COLO668 (cell line): ENCODE measurements around the gene ARL2BP.

Experiments
- DNase-seq: peaks from one replicate; lab custom pipeline; 2025; ENCODE audit not compliant: unreplicated experiment; lab: John Stamatoyannopoulos, UW

Gene ARL2BP

DNA sequence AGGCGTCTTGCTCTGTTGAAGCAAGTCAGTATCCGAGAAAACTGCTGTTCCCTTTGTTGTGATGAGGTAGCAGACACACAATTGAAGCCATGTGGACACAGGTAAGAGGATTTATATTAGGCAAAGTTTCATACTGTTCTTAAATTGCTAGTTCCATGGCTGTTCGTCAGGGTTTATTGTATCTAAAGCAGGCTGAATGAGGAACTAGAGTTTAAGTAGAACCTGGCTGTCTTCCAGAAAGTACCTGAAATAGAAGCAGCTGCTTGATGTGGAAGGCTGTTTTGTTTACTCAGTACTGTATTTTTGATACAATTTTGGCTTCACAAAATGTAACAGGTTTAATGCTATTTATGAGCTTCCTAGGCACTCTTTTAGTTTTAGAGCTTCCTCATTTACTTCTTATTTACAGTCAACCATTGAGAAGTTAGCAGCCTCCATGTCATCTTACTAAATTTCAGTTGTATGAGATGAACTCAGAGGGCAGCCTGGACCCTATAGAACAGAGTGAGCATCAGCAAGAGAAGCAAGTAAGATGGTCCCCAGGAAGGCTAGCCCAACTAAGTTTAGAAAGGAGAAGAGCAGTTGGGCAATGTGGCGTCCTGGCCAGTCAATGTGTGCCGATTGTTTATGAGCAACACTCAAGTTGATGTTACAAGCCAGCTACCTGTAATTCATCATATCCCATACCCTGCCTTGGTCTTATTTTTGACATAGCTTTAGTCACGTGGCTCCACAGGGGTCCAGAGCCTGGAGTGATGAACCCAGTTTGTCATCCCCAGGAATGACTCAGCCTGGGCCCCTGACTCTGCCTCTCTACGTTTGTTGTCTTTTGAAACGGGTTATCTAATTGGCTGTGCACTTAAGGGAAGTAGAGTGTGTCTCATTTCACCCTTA is 9.7 kb upstream of the ARL2BP start:
- peak; percentile 33 for DNase-seq

DNA sequence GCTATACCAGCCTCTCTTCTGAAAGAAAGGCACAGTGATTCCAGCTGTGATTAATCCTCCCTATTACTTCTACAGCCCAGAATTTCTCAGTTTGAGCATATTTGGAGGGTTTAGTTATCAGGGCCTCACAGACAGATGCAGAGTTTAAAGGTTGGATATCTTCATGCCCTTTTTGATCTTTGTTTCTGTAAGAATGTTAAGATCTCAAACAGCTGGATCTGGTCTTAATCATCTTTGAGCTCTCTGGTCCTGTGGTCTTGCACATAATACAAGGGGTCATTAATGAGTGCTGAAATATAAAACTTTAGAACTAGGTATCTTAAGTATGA is 9.1 kb upstream of the ARL2BP start:
- DNase-seq: no peak

DNA sequence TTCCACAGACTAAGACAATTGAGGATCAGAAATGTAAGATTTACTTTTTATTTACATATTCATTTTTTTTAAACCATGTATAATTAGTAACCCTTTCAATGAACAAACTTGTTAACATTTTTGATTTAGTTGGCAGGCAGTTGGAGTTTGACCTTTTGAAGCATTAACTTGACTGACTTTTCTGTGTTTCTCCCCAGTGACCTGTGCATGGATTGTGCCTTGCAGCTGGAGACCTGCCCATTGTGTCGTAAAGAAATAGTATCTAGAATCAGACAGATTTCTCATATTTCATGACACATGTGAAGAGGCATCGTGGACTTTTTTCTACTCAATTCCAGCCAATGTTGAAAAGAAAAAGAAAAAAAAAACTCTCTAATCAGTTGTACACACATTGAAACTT is 6.4 kb upstream of the ARL2BP start:
- no peak for DNase-seq

DNA sequence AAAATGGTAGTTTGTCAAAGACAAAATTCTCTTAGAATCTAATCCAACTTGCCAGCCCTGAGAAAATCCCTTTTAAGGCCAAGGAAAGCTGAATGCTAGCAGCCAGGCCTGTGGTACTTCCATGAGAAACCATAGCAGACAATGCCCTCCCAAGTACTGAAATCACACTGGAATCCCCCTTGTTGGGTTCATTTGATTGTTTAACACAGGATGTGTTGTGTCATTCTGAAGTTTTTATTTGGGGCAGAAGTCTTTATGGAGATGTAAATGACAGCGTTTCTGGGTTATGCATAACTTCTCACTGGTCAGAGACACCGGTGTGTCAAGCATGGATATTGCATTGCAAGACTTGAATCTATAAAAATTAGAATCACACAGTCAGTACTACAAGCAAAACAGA is 6.0 kb upstream of the ARL2BP start:
- no peak for DNase-seq

DNA sequence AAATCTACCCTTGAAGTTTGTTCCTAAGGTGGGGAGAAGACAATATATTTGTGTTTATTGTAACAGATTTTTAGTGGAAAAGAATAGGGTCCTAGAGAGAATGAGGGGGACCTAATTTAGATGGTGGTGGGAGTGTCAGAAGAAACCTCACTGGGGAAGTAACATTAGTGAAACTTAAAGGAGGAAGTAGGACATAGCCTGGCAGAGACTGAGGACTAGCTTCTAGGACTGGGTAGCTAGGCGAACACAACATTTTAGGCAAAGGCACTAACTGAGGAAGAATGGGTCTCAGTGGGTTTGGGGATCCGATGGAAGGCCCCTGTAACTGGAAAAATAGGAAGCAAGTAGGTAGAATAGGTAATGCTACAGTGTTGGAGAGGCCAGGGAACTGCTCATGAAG is 4.2 kb upstream of the ARL2BP start:
- no peak for DNase-seq

DNA sequence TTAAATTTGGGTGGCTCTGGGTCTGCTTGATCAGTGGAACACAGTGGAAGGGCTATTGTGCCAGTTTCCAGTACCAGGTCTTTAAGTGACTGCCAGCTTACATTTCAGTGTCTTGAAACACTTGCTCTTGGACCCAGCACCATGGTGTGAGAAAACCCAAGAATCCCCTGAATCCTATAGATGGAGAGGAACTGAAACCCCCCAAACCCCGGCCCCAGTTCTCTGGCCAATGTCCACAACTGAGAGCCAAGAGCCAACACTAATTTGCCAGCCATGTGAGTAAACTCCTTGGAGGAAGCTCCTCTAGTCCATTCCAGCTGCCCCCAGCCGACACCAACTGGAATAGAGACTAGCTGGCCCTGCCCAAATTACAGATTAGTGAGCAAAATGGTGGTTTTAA is 2.4 kb upstream of the ARL2BP start:
- no peak for DNase-seq

DNA sequence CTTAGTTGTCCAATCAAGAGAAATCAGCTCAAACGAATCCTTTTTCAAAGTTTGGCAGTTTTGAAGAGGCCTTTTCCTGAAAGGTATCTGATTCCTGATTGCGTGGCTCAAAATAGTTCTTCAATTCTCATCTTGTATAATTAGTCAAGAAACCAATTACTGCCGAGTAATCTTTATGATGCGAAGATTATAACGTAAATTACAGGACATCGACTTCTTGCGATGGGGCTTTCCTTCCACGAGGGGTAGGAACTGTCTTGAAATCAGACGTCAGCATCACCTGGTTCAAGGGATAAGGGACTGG is 644 bp upstream of the ARL2BP start:
- no peak for DNase-seq

DNA sequence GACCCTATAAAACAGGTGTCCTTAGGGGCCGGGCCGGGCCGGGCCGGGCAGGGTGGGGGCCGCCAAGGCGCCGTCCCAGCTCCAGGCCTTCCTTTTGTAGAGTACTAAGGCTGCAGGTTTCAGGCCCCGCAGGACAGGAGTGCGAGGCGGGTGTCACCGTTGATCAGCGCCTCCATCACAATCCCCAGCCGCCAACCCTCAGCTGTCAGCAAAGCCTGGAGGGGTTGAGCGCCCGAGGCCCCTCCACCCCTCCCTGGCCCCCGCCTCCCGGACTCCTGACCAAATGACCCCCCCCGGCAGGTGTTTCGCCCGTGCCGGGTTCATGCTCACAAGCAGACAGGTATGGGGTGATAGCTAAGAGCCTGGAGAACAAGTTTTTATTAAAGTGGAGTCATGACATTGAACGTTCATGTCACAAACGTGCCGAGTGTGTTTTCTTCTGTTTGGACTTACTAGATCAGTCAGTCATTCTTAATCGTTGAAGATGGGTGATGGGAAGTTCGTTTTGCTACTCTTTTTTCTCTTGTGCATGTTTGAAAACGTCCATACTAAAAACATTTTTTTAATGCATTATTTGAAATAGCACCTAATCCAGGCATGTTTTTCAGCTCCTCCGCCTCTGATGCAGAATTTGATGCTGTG is 534 bp downstream of the ARL2BP start:
- DNase-seq: peak; percentile 59

DNA sequence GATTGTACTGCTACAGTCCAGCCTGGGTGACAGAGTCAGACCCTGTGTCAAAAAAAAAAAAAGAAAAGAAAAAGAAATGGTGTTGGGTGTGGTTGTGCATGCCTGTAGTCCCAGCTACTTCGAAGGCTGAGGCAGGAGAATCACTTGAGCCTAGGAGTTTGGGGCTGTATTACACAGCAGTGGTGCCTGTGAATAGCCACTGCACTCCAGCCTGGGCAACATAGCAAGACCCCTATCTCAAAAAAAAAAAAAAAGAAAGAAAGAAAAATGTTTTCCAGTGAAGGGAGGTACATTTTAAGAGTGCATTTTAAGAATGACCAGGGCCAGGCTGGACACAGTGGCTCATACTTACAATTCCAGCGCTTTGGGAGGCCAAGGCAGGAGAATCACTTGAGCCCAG is 6.3 kb downstream of the ARL2BP start:
- no peak for DNase-seq

DNA sequence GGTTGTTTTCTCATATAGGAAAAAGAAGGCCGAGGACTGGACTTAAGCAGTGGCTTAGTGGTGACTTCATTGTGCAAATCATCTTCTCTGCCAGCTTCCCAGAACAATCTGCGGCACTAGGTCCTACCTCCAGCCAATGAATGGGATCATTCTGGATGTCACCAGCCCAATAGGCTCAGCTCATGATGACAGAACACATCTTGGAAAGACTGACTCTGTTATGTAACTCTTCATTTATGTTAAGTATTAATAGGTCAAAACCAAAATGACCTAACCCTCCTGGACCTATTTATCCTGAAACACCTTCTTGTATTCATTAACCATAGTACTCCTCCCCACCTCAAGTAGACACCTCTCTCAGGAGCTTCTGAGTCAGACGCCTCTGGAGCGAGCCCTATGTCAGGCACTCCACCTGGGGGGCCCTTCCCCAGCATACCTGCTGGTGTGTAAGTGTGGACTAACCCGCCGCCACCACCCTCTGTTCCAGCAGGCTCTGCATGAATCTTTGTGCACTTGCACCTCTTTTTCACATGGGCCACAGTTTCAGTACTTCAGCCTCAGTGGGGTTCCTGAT is 7.2 kb downstream of the ARL2BP start:
- no peak for DNase-seq

DNA sequence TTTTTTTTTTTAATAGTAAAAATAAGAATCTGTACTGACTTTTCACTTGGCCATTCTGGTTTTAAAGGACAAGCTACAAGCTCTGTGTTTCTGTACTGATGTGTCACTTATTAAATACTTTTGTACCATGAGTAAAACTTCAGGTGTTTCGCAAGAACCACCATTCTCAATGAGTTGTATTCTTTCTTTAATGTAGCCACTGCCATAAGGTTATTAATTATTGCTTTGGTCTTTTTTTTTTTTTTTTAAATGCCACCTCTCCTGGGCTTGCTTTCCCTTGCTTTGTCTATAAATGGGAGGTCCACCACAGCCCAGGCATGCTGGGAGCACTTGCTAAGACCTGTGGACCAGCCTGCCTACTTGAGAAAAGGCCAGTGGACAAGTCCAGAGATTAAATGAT is 8.4 kb downstream of the ARL2BP start:
- DNase-seq: no peak

DNA sequence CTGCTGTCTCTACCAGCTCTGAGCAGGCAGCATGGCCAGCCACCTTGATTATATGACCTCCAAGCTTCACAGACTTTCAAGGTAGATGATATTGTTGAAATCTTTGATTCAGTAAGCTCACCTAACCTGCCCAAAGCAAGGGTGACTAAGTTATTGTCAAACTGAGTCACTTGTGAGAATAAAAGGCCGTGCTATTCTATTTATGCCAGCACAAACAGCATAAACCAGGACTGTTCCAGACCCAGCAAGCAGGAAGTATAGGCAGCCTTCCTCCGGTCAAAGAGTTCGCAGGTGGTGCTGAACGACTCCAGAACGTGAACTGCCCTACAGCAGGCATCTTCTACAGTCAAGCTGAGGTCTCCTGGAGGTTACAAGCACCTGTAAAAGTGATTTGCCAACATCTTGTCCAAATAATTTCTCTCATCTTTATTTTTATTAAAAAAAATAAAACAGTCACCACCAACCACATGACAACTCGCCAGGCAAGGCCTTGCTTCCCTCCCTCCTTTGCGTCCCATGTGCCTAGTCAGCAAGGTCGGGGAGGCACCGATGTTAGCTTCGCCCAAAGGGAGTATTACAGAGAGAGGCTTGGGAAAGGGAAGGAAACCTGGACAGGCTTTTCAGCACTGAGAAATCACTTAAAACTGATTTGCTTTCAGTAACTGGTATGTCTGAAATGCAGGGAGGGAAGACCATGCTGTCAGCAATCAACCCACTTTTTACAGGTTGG is 10.8 kb downstream of the ARL2BP start:
- no peak for DNase-seq

DNA sequence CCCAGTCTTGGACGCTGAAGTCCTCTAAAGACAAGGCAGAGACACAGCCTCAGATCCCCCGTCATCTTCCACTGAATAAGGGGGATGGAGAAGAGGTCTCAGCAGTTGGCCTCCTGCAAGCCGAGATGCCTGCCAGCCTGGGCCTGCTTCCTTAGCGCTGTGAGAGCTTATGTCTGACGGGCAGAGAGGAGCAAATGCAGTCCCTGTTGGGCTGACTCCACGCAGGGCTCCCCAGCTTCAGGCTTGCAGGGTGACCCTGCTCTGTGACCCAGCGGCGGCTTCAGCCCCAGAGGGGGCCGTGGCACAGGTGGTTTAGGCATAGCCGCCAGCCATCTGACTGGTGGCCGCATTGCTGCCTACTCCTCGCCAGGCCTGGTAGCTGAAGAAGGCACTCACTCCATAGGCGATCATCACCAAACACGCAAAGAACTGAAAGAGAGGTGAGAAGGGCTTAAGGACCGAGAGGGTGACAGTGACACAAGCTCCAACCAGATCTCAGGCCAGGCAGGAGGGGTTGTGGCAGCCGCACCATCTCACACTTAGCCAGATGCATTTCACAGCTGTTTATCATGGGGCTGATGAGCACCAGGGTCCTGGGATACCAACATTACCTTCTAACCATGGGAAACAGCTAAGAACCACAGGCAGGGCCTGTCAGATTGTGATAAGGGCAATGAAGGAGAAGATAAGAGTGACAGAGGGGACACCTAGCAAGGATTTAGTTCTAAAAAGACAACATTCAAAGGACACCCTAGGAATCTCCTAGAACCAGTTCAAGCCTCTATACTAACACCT is 11.7 kb downstream of the ARL2BP start:
- DNase-seq: no peak

DNA sequence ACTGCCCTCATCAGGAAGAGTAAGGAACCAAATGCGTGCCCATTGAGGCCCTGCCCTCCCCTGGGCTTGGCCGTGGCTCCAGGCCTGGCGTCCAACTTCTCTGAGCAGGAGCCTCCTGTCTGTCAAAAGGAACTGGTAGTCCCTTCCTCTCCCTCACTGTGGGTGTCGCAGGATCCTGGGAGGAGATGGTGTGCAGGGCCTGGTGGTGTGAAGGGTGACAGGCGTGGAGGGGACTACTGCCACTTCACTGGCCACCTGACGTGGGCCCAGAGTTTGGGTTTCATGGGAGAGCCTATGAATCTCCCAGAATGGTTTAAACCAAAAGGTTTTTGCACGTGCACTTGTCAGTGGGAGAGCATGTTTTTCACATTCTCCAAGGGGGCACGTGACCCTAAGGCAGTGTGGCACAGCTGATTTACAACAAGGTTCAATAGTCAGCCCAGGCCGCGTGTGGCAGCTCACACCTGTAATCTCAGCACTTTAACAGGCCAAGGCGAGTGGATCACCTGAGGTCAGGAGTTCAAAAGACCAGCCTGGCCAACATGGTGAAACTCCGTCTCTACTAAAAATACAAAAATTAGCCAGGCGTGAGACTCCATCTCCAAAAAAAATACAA is 12.5 kb downstream of the ARL2BP start:
- no peak for DNase-seq

DNA sequence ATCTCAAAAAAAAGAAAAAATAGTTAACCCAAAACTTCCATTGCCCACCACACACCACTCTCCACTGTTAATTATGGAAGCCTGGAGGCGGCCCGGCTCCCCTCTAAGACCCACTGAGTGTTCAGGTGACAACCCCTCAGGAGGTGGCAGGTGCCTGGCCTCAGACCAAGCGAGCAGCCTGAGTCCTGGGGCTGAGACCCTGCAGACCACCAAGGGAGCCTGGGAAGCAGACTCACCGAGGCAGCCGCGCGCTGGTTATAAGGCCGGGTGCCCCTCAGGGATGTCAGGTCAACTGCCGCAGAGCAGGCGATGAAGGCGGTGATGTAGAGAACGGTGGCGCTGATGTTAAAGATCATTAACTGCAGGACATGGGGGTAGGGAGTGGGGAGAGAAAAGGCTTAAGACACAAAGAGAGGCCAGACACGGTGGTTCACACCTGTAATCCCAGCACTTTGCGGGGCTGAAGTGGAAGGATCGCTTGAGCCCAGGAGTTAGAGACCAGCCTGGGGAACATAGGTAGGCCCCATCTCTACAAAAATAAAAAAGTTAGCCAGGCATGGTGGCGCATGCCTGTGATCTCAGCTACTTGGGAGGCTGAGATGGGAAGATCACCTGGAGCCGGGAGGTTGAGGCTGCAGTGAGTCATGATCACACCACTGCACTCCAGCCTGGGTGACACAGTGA is 13.3 kb downstream of the ARL2BP start:
- no peak for DNase-seq

DNA sequence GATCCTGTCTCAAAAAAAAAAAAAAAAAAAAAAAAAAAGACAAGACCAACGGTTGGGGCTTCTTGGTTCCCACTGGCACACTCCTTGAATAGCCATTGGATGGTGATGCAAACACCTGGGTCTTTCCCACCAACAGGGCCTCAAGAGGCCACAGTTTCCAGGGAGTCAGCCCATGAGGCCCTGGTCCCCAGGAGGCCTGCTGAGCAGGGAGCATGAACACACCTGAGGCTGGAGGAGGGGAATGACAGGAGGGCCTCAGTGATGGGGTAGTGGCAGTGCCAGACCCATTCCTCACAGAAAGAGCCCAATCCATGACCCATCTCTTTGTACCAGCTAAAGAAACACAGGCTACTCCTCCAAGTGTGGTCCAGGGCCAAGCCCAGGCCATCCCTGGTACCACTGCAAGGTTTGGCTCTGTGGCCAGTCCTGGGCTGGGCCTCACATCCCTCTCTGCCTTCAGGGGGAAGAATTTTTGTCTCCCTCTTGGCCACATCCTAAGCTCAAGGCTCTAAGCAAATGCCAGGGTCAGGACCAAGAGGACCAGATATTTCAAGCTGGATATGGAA is 13.9 kb downstream of the ARL2BP start:
- DNase-seq: no peak

DNA sequence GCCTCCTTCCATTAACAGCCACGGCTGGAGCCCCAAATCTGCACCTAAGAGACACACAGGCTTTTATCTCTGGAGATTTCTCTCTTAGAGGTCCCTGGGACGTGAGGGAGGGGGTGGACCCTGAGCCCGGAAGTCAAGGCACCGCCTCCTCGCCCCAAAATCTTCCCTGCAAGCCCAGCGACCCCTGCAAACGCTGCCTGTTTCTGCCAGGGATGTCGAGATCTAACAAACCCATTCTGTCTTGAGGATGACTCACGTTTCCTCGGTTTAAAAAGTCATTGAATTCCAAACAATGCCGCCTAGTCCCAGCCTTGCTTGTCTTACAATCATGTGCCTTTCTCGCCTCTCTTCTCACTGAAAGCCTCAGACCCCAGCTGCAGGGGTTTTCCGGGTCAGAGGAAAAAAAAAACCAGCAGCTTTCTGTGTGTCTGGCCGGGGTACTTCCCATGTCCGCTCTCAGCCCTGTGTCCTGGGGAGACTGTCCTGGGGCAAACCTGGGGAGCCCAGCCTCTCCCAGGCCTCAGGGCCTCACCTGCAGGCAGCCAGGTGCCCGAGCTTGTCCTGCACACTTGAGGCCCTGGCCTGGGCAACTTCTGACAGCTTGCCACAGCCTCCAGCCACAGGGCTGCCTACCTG is 15.4 kb downstream of the ARL2BP start:
- no peak for DNase-seq

DNA sequence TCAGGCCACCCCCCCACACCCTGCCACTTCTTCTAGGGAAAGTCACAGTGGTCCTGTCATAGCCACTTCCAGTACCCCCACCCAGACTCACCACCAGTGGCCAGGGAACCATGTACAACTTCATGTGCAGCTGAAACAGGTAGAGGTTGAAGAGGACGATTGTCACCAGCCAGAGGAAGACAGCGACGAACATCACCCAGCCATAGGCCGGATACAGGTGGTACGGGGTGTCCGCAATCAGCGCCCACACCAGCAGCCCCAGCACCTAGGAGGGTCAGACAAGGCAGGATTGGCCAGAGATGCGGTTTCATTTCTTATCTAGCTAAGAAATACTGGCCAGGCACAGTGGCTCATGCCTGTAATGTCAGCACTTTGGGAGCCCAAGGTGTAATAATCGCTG is 16.7 kb downstream of the ARL2BP start:
- DNase-seq: no peak

DNA sequence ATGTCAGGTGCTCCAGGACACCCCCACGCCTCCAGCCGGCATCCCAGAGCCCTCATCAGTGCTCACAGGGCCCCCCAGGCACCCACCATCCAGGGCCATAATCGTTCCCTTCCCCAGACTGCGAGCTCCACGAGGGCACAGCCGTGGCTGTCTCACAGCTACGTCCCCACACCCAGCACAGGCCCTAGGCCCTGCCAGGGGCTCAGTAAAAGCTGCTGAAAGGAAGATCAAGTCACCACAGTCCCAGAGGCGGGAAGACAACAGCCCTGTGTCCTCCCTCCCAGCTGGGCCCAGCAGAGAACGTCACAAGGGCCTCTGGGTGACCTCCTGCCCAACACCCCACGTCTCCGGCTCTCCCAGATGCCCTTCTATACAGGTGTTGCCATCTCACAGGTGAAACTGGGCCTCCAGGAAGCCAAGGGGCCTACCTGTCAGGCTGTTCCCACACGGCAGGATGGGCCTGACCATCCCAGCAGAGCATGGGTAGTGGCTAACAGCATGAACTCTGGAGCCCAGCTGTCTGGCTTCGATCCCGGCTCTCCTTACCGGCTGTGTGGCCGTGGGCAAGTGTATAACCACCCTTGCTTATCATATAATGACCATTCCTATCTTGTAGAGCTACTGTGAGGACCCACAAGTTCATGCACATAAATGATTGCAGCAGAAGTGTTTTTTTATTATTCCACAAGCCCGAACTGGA is 17.9 kb downstream of the ARL2BP start:
- DNase-seq: no peak
